H1 (cell line): Measurements from ENCODE around the gene CRYM. TPM values are rescaled to one million over a fixed set of nuclear protein-coding genes. Genes with fewer than 3 reads are reported as not detected.

Experiments
- CTBP2 ChIP-seq: IDR thresholded peaks from 2 replicates; pipeline ENCODE4 v1.7.0; 2011; ENCODE audit warnings: borderline replicate concordance, mild to moderate bottlenecking, moderate library complexity, mixed read lengths, low read length; ENCODE audit not compliant: insufficient read depth, insufficient read length
- EGR1 ChIP-seq: IDR thresholded peaks from 2 replicates; pipeline ENCODE4 v1.6.1; 2011; ENCODE audit warnings: low read depth, low read length, borderline replicate concordance
- EP300 ChIP-seq, 2 experiments: IDR thresholded peaks; 1 replicate in 1 of 2; 2 replicates in 1 of 2; pipeline ENCODE4 v1.6.1; 2011 to 2012; ENCODE audit warnings: low read depth in 2 of 2, low read length in 2 of 2, mild to moderate bottlenecking in 2 of 2, borderline replicate concordance in 1 of 2, inconsistent platforms in 1 of 2, moderate library complexity in 1 of 2
- HDAC6 ChIP-seq: IDR thresholded peaks from one replicate; pipeline ENCODE4 v1.7.1; 2012; ENCODE audit warnings: low read depth, mild to moderate bottlenecking, inconsistent platforms, low read length, moderate library complexity
- JUND ChIP-seq: IDR thresholded peaks from 2 replicates; pipeline ENCODE4 v1.6.1; 2011; ENCODE audit warnings: mild to moderate bottlenecking, improper control_type of control experiment, low read length
- MAFK ChIP-seq: IDR thresholded peaks from 2 replicates; pipeline ENCODE4 v1.6.1; 2012; ENCODE audit warnings: low read depth, mild to moderate bottlenecking, improper control_type of control experiment, low read length
- NANOG ChIP-seq: IDR thresholded peaks from 2 replicates; pipeline ENCODE4 v1.6.1; 2011; ENCODE audit warnings: low read length, low read depth, mild to moderate bottlenecking, inconsistent platforms; ENCODE audit not compliant: insufficient read depth, poor library complexity, severe bottlenecking
- POLR2A ChIP-seq, 2 experiments: IDR thresholded peaks; 1 replicate in 1 of 2; 2 replicates in 1 of 2; pipeline ENCODE4 v1.6.1; 2011; ENCODE audit warnings: low read depth in 2 of 2, low read length in 2 of 2, mild to moderate bottlenecking in 2 of 2; ENCODE audit errors: control extremely low read depth in 1 of 2
- POLR2AphosphoS5 ChIP-seq: IDR thresholded peaks from 2 replicates; pipeline ENCODE4 v1.6.1; 2011; ENCODE audit warnings: low read depth, low read length
- RXRA ChIP-seq: IDR thresholded peaks from 2 replicates; pipeline ENCODE4 v1.6.1; 2011; ENCODE audit warnings: low read depth, mild to moderate bottlenecking, low read length, moderate library complexity; ENCODE audit not compliant: insufficient read depth
- SIRT6 ChIP-seq: IDR thresholded peaks from one replicate; pipeline ENCODE4 v1.7.1; 2012; ENCODE audit warnings: low read length, inconsistent platforms
- SIX5 ChIP-seq: IDR thresholded peaks from 2 replicates; pipeline ENCODE4 v1.6.1; 2011; ENCODE audit warnings: mild to moderate bottlenecking, low read depth, low read length
- SP1 ChIP-seq: IDR thresholded peaks from 2 replicates; pipeline ENCODE4 v1.6.1; 2011; ENCODE audit warnings: low read depth, low read length
- SUZ12 ChIP-seq: fragments of 200-600 bp; sonication (generic); IDR thresholded peaks from 2 replicates; pipeline ENCODE4 v1.6.1; 2012; ENCODE audit warnings: mild to moderate bottlenecking, inconsistent platforms, low read length, moderate library complexity, mixed read lengths
- TBP ChIP-seq: IDR thresholded peaks from 2 replicates; pipeline ENCODE4 v1.6.1; 2011; ENCODE audit warnings: low read depth, low read length, improper control_type of control experiment
- polyA plus RNA-seq, 7 experiments: library from polyadenylated mRNA; depleted of rRNA in 3 of 7; stranded (reverse) in 5 of 7; unstranded in 2 of 7; fragments of >200 nt in 5 of 7; fragments of 200-250 nt in 2 of 7; gene quantifications; 1 replicate in 5 of 7; 2 replicates in 1 of 7; 4 replicates in 1 of 7; pipeline versions ENCODE4 v1.2.1 to v1.2.3, GENCODE V29; 2011 to 2013; ENCODE audit warnings: missing spikeins in 2 of 7, mixed read lengths in 2 of 7
- total RNA-seq: library from RNA; stranded (reverse); fragmentation: NEBNext Ultra II Directional; extraction: Animal tissue kit (Norgen Biotek cat#: 25700); gene quantifications from 2 replicates; pipeline ENCODE4 v1.2.1, GENCODE V29; 2021
- TF ChIP-seq, protein P1 (sequence below): IDR thresholded peaks from 2 replicates; pipeline ENCODE4 v1.6.1; 2011; ENCODE audit warnings: low read depth, mild to moderate bottlenecking, low read length; ENCODE audit not compliant: insufficient read depth

Gene CRYM
- total and polyA plus RNA-seq, 2 of the 8 experiments (the other 6 are each of a cell fraction or from before 2014, with no cell fraction given): 12.9 to 40.4 TPM

- TF ChIP-seq, protein P1, sequence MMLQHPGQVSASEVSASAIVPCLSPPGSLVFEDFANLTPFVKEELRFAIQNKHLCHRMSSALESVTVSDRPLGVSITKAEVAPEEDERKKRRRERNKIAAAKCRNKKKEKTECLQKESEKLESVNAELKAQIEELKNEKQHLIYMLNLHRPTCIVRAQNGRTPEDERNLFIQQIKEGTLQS: no peak
- TF ChIP-seq SUZ12 (no peak), RXRA (no peak), SIX5 (no peak), EGR1 (peak; percentile 56; the same call in 1 of the 2 replicates), POLR2AphosphoS5 (peak; percentile 66; the same call in 1 of the 2 replicates), CTBP2 (peak; percentile 88), NANOG (no peak), JUND (no peak), EP300 (IDR thresholded peaks at IDR 0.05; ENCODE audit: borderline replicate concordance in 1 of 2, low read depth in 2 of 2, low read length in 2 of 2) (no peak), POLR2A (IDR thresholded peaks at IDR 0.05; ENCODE audit: control extremely low read depth in 1 of 2, low read depth in 2 of 2, low read length in 2 of 2) (peak in 1 of 2 experiments; percentile 56; a peak in 2 of 3 replicates), SIRT6 (no peak), HDAC6 (no peak), MAFK (no peak), TBP (peak; percentile 60), SP1 (no peak)
These were observed at the start of gene CRYM (continued) for GRCh38 chr16:21277927-21278706.
